Right atrium auricular region (tissue), 2 donors: ENCODE measurements around the gene SUSD4. TPM values are rescaled to one million over a fixed set of nuclear protein-coding genes. Genes with fewer than 3 reads are reported as not detected.

ENCODE experiments used
- DNase-seq: peaks from one replicate; pipeline ENCODE4 v3.0.0-alpha.2; 2019; ENCODE audit warnings: low spot score
- H3K27ac ChIP-seq, 2 donors: fragments of 200-600 bp; sonication (generic); 1 replicate in 1 of 2; 2 replicates in 1 of 2; pipeline ENCODE4 v1.5.1; 2016 to 2019
- H3K27me3 ChIP-seq, 2 donors: fragments of 200-600 bp; sonication (generic); one replicate each; pipeline versions ENCODE4 v1.5.1 to v1.6.0; 2017 to 2019
- H3K36me3 ChIP-seq: fragments of 200-600 bp; sonication (generic); one replicate; pipeline ENCODE4 v1.5.1; 2016
- H3K4me1 ChIP-seq, 2 donors: fragments of 200-600 bp; sonication (generic); one replicate each; pipeline versions ENCODE4 v1.5.1 to v1.6.0; 2017 to 2019
- H3K4me3 ChIP-seq, 2 donors: fragments of 200-600 bp; sonication (generic); 1 replicate in 1 of 2; 2 replicates in 1 of 2; pipeline ENCODE4 v1.5.1; 2017 to 2019; ENCODE audit warnings: mild to moderate bottlenecking in 1 of 2, moderate library complexity in 1 of 2
- H3K9me3 ChIP-seq, 2 donors: fragments of 200-600 bp; sonication (generic); one replicate each; pipeline ENCODE4 v1.5.1; 2019
- CTCF ChIP-seq, 2 donors: fragments of 200-600 bp; sonication (generic); IDR thresholded peaks; one replicate each; pipeline ENCODE4 v1.5.1; 2019; ENCODE audit warnings: antibody characterized with exemption in 2 of 2
- total RNA-seq, 2 donors: library from RNA; depleted of rRNA; stranded (reverse); fragments of >200 nt; gene quantifications; one replicate each; pipeline ENCODE4 v1.1.0, GENCODE V29; 2016

Gene SUSD4
- total RNA-seq, 2 donors from 2014 or later, result 8.9 to 17.7 TPM

GRCh38 chr1:223202376-223203033 is 161.5 kb downstream of the SUSD4 start:
- H3K9me3 ChIP-seq, result no peaks in the 10 kb centered on the region
- no peak for DNase-seq
- no peaks in the 10 kb centered on the region for H3K36me3 ChIP-seq
- H3K27me3 ChIP-seq, result no peaks in the 10 kb centered on the region
- TF ChIP-seq CTCF (IDR thresholded peaks at IDR 0.05), result no peak
- no peak overlapping the region for H3K27ac ChIP-seq
- H3K4me1 ChIP-seq, result peaks cover 0 to 8% of the 10 kb centered on the region in 2 donors
- H3K4me3 ChIP-seq, result no peak overlapping the region

GRCh38 chr1:223201967-223202366 is 162.0 kb downstream of the SUSD4 start:
- DNase-seq, result no peak

DNA sequence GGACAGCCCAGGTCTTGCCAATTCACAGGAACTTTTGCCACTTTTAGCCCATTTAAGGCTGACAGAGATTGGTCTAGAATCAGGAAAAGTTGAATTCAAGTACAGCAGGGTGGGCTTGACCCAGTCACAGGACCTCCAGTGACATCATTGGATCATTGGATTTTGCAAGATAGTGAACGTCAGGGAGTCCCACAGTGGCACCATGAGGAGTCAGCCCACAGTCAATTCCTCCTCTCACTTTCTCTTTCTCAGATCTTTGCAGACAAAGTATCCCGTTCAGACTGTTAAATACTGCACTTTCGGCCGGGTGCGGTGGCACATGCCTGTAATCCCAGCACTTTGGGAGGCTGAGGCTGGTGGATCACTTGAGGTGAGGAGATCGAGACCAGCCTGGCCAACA is 163.1 kb downstream of the SUSD4 start:
- Histone ChIP-seq H3K4me3 (no peak overlapping the region), H3K27ac (no peak overlapping the region), H3K27me3 (no peaks in the 10 kb centered on the region), H3K36me3 (no peaks in the 10 kb centered on the region), H3K4me1 (peaks cover 0 to 8% of the 10 kb centered on the region in 2 donors), H3K9me3 (no peaks in the 10 kb centered on the region)
- no peak for TF ChIP-seq CTCF (IDR thresholded peaks at IDR 0.05)
- no peak for DNase-seq

More at GRCh38 chr1:223201967-223202366, 162.0 kb downstream of the SUSD4 start:
- TF ChIP-seq CTCF (IDR thresholded peaks at IDR 0.05), result no peak
- peaks cover 0 to 8% of the 10 kb centered on the region in 2 donors for H3K4me1 ChIP-seq
- no peaks in the 10 kb centered on the region for H3K9me3 ChIP-seq
- no peaks in the 10 kb centered on the region for H3K27me3 ChIP-seq
- H3K4me3 ChIP-seq, result no peak overlapping the region
- H3K27ac ChIP-seq, result no peak overlapping the region
- H3K36me3 ChIP-seq, result no peaks in the 10 kb centered on the region

DNA sequence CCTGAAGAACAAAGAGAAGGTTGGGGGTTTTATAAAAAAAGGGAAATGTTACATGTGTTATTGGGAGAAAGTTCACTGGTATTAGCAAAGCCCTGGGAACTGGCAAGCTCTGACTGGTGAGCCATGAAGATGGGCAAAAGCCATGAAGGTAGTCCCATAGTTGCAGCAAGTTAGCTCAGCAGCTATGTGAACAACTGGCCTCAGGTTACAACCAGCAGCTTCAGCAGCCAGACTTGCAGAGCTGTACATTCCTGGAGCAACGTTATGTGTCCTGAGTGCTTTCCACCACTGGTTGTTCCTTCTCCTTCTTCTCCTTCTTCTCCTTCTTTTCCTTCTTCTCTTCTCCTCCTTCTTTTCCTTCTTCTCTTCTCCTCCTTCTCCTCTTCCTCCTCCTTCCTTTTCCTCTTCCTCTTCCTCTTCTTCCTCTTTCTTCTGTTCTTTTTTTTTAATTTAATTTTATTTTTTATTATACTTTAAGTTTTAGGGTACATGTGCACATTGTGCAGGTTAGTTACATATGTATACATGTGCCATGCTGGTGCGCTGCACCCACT is 164.8 kb downstream of the SUSD4 start:
- DNase-seq, result no peak
- Histone ChIP-seq H3K9me3 (no peaks in the 10 kb centered on the region), H3K27ac (no peak overlapping the region), H3K27me3 (no peaks in the 10 kb centered on the region), H3K4me3 (no peak overlapping the region), H3K36me3 (no peaks in the 10 kb centered on the region), H3K4me1 (peaks cover 0 to 8% of the 10 kb centered on the region in 2 donors)
- no peak for TF ChIP-seq CTCF (IDR thresholded peaks at IDR 0.05)

GRCh38 chr1:223198628-223198965 is 165.4 kb downstream of the SUSD4 start:
- no peak overlapping the region for H3K27ac ChIP-seq
- H3K27me3 ChIP-seq, result no peaks in the 10 kb centered on the region
- H3K4me1 ChIP-seq, result peaks cover 0 to 7% of the 10 kb centered on the region in 2 donors
- TF ChIP-seq CTCF (IDR thresholded peaks at IDR 0.05), result no peak
- H3K9me3 ChIP-seq, result no peaks in the 10 kb centered on the region
- no peak for DNase-seq
- no peaks in the 10 kb centered on the region for H3K36me3 ChIP-seq
- H3K4me3 ChIP-seq, result no peak overlapping the region
